Right lobe of liver (tissue), 4 donors: Measurements from ENCODE around the gene BTLA.

Experiments used
- POLR2A ChIP-seq: fragments of 450-650 bp; IDR thresholded peaks from one replicate; pipeline ENCODE4 v1.6.1; 2017; ENCODE audit warnings: antibody characterized with exemption, mild to moderate bottlenecking
- TF ChIP-seq, protein P1 (sequence below), 4 donors: fragments of 200-600 bp in 3 of 4; fragments of 450-650 bp in 1 of 4; IDR thresholded peaks; one replicate each; pipeline versions ENCODE4 v1.5.1 to v1.8.0; 2016 to 2022; ENCODE audit warnings: antibody characterized with exemption in 4 of 4, mild to moderate bottlenecking in 2 of 4
- donor health status: DM: no; HTN: no; CAD: no.
- donor health status: DM: no; HTN: no; CAD: no.
- donor health status: DM: no; HTN: yes; CAD: no.

DNA sequence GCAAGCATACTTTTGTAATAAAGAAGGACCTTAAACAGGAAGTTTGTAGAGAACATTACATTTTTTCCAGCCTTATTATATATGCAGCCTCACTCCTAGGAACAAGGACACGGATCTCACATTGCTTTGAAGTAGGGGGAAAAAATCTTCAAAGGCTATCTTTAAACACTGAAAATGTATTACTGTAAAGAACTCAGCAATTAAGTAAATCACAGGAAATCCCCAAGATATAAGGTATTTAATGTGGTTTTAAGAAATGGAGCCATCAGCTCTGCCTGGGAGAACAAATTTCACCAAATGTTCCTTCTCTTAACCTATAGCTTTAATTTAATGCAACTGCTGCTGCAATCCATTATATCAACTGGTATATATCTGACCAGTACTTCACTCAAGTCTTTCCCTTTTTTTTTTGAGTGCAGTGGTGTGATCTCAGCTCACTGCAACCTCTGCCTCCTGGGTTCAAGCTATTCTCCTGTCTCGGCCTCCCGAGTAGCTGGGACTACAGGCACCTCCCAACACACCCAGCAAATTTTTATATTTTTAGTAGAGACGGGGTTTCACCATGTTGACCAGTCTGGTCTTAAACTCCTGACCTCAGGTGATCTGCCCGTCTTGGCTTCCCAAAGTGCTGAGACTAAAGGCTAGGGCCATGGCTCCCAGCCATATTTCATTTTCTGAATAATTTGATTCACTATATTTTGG, 2.8 kb downstream of the BTLA start:
- TF ChIP-seq, protein P1, sequence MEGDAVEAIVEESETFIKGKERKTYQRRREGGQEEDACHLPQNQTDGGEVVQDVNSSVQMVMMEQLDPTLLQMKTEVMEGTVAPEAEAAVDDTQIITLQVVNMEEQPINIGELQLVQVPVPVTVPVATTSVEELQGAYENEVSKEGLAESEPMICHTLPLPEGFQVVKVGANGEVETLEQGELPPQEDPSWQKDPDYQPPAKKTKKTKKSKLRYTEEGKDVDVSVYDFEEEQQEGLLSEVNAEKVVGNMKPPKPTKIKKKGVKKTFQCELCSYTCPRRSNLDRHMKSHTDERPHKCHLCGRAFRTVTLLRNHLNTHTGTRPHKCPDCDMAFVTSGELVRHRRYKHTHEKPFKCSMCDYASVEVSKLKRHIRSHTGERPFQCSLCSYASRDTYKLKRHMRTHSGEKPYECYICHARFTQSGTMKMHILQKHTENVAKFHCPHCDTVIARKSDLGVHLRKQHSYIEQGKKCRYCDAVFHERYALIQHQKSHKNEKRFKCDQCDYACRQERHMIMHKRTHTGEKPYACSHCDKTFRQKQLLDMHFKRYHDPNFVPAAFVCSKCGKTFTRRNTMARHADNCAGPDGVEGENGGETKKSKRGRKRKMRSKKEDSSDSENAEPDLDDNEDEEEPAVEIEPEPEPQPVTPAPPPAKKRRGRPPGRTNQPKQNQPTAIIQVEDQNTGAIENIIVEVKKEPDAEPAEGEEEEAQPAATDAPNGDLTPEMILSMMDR (IDR thresholded peaks at IDR 0.05) = no peak
- no peak for TF ChIP-seq POLR2A
